Measurements from ENCODE around the gene BST1. TPM values are rescaled to one million over a fixed set of nuclear protein-coding genes. Genes with fewer than 3 reads are reported as not detected.

BST1 gene
- total RNA-seq, 1 experiment from 2014 or later, result 1.4 TPM

DNA sequence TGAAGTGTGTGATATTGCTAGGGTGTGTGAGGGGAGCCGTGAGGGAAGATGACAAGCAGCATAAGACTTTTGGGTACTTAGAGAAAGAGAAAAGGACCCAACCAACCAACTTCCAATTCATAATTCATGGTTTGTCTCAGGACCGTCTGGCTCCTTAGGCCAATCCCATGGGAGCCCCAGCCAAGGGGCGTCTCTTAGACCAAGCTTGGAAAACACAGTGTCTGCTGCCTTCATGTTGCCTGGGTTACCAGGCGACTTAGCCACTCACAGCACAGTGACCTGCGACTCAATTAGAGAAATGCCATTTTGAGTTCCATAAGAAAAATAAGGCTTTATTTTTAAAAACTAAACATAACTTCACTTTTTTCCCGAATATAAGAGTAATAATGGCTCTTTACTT, 32.7 kb downstream of the BST1 start:
- Mint-ChIP-seq H3K27ac (no peak overlapping the region), H3K27me3 (ENCODE audit: low read depth) (no peaks in the 10 kb centered on the region), H3K4me3 (no peak overlapping the region), H3K4me1 (no peaks in the 10 kb centered on the region), H3K36me3 (0 out of 2 replicates have a peak, but pooled peaks cover 4% of the 10 kb centered on the region), H3K9me3 (peaks cover 13% of the 10 kb centered on the region)
- TF ChIP-seq GABPB1 (CRISPR knock-in tag; IDR thresholded peaks at IDR 0.05) (no peak), ZNF219 (CRISPR knock-in tag; IDR thresholded peaks at IDR 0.05; ENCODE audit: borderline replicate concordance) (no peak), HMGA2 (CRISPR knock-in tag; IDR thresholded peaks at IDR 0.05) (no peak), JAZF1 (CRISPR knock-in tag; IDR thresholded peaks at IDR 0.05) (no peak), ESRRA (CRISPR knock-in tag; IDR thresholded peaks at IDR 0.05; ENCODE audit: borderline replicate concordance) (no peak)
- TF ChIP-seq, protein P1, sequence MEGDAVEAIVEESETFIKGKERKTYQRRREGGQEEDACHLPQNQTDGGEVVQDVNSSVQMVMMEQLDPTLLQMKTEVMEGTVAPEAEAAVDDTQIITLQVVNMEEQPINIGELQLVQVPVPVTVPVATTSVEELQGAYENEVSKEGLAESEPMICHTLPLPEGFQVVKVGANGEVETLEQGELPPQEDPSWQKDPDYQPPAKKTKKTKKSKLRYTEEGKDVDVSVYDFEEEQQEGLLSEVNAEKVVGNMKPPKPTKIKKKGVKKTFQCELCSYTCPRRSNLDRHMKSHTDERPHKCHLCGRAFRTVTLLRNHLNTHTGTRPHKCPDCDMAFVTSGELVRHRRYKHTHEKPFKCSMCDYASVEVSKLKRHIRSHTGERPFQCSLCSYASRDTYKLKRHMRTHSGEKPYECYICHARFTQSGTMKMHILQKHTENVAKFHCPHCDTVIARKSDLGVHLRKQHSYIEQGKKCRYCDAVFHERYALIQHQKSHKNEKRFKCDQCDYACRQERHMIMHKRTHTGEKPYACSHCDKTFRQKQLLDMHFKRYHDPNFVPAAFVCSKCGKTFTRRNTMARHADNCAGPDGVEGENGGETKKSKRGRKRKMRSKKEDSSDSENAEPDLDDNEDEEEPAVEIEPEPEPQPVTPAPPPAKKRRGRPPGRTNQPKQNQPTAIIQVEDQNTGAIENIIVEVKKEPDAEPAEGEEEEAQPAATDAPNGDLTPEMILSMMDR (IDR thresholded peaks at IDR 0.05), result no peak
- TF ChIP-seq, protein P2, sequence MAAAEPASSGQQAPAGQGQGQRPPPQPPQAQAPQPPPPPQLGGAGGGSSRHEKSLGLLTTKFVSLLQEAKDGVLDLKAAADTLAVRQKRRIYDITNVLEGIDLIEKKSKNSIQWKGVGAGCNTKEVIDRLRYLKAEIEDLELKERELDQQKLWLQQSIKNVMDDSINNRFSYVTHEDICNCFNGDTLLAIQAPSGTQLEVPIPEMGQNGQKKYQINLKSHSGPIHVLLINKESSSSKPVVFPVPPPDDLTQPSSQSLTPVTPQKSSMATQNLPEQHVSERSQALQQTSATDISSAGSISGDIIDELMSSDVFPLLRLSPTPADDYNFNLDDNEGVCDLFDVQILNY (CRISPR knock-in tag; IDR thresholded peaks at IDR 0.05), result no peak
- no peak for DNase-seq (ENCODE audit: low spot score)
- CTCF ChIA-PET, result interaction anchor here (1.0 kb wide), 1 partner anchor 13 kb away, joined by 3 read pairs; no protein-coding TSS in a partner anchor
- no peak for ATAC-seq
- POLR2A ChIA-PET, result no interaction called here

GRCh38 chr4:15736514-15737050, 33.7 kb downstream of the BST1 start:
- no peak overlapping the region for H3K27ac Mint-ChIP-seq
- peaks cover 13% of the 10 kb centered on the region for H3K9me3 Mint-ChIP-seq
- POLR2A ChIA-PET, result no interaction called here
- H3K27me3 Mint-ChIP-seq (ENCODE audit: low read depth), result no peaks in the 10 kb centered on the region
- no peak for ATAC-seq
- no peak for DNase-seq (ENCODE audit: low spot score)
- TF ChIP-seq TEAD4 (CRISPR knock-in tag; IDR thresholded peaks at IDR 0.05), result no peak
- no peak for TF ChIP-seq STAT6 (CRISPR knock-in tag; conservative IDR thresholded peaks at IDR 0.05; ENCODE audit: low read depth)
- TF ChIP-seq, protein P3, sequence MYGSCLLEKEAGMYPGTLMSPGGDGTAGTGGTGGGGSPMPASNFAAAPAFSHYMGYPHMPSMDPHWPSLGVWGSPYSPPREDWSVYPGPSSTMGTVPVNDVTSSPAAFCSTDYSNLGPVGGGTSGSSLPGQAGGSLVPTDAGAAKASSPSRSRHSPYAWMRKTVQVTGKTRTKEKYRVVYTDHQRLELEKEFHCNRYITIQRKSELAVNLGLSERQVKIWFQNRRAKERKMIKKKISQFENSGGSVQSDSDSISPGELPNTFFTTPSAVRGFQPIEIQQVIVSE (CRISPR knock-in tag; IDR thresholded peaks at IDR 0.05; ENCODE audit: borderline replicate concordance), result no peak
- TF ChIP-seq MXD4 (CRISPR knock-in tag; IDR thresholded peaks at IDR 0.05; ENCODE audit: borderline replicate concordance), result no peak
- no peak for TF ChIP-seq ZNF671 (CRISPR knock-in tag; IDR thresholded peaks at IDR 0.05)
- no peak for TF ChIP-seq JUN (CRISPR knock-in tag; IDR thresholded peaks at IDR 0.05)
- TF ChIP-seq ZSCAN18 (CRISPR knock-in tag; IDR thresholded peaks at IDR 0.05), result no peak
- no peak for TF ChIP-seq FOXP4 (CRISPR knock-in tag; IDR thresholded peaks at IDR 0.05)
- TF ChIP-seq, protein P4, sequence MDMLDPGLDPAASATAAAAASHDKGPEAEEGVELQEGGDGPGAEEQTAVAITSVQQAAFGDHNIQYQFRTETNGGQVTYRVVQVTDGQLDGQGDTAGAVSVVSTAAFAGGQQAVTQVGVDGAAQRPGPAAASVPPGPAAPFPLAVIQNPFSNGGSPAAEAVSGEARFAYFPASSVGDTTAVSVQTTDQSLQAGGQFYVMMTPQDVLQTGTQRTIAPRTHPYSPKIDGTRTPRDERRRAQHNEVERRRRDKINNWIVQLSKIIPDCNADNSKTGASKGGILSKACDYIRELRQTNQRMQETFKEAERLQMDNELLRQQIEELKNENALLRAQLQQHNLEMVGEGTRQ (CRISPR knock-in tag; IDR thresholded peaks at IDR 0.05), result no peak
- TF ChIP-seq TP53 (CRISPR knock-in tag; IDR thresholded peaks at IDR 0.05), result no peak
- TF ChIP-seq TCF7 (CRISPR knock-in tag; IDR thresholded peaks at IDR 0.05; ENCODE audit: low read depth), result no peak
- TF ChIP-seq E2F1 (CRISPR knock-in tag; IDR thresholded peaks at IDR 0.05), result no peak
- CTCF ChIA-PET, result interaction anchor here (1.0 to 1.5 kb wide), 9 partner anchors 19 to 219 kb away, joined by 3 to 7 read pairs (median 4); no protein-coding TSS in a partner anchor
- H3K4me1 Mint-ChIP-seq, result no peaks in the 10 kb centered on the region
- 0 out of 2 replicates have a peak, but pooled peaks cover 4% of the 10 kb centered on the region for H3K36me3 Mint-ChIP-seq
- H3K4me3 Mint-ChIP-seq, result no peak overlapping the region

Data from WTC11 (cell line).